Dendritic cell treated with granulocyte-macrophage colony-stimulating factor and Interleukin-4, amounts not matched to agents 40 ng/mL and 50 ng/mL, for 4 days (primary cell): ENCODE measurements around the gene YEATS4.

Experiments
- H3K27ac Mint-ChIP-seq: one replicate; pipeline ENCODE4 v1.8.0; 2022; ENCODE audit warnings: mild to moderate bottlenecking, mixed read lengths
- H3K27me3 Mint-ChIP-seq: one replicate; pipeline ENCODE4 v1.8.0; 2022; ENCODE audit warnings: mild to moderate bottlenecking, mixed read lengths
- H3K36me3 Mint-ChIP-seq: one replicate; pipeline ENCODE4 v1.8.0; 2022; ENCODE audit warnings: low read depth, mixed read lengths
- H3K4me1 Mint-ChIP-seq: one replicate; pipeline ENCODE4 v1.8.0; 2022; ENCODE audit warnings: low read depth, mixed read lengths
- H3K4me3 Mint-ChIP-seq: one replicate; pipeline ENCODE4 v1.8.0; 2022; ENCODE audit warnings: mild to moderate bottlenecking, moderate library complexity, mixed read lengths
- H3K9me3 Mint-ChIP-seq: one replicate; pipeline ENCODE4 v1.8.0; 2022; ENCODE audit warnings: mixed read lengths
- intact Hi-C: fragments of 100-400 bp; cut with micrococcal nuclease; formaldehyde crosslinking; loops from one replicate; pipeline ENCODE4 v1.15.0; 2022

YEATS4 gene

DNA sequence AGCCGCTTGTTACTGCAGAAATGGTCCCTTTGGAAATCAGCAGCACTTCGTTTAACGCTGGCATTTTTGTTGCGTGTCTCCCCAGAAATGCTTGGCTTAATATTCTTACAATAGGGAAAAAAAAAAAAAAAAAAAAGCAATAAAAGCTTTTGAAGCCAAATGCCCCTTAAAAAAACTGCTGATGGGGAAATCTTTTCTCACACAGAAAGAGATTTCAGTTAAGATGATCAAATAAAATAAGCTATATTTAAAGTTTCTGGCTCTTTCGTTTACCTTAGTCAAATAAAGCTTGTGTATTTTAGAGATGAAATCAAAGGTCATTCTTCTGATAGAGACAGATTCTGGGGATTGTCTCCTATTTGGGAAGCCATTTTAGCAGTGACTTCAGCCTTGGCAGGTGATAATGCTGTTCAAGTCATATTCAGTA lies 58.2 kb downstream of the YEATS4 start:
- intact Hi-C loops, result loop anchor here (10.0 kb wide), 1 partner anchor 147 kb away; no protein-coding TSS in a partner anchor
- Mint-ChIP-seq H3K4me3 (no peak overlapping the region), H3K9me3 (no peaks in the 10 kb centered on the region), H3K36me3 (no peaks in the 10 kb centered on the region), H3K27ac (no peak overlapping the region), H3K27me3 (no peaks in the 10 kb centered on the region), H3K4me1 (no peaks in the 10 kb centered on the region)

DNA sequence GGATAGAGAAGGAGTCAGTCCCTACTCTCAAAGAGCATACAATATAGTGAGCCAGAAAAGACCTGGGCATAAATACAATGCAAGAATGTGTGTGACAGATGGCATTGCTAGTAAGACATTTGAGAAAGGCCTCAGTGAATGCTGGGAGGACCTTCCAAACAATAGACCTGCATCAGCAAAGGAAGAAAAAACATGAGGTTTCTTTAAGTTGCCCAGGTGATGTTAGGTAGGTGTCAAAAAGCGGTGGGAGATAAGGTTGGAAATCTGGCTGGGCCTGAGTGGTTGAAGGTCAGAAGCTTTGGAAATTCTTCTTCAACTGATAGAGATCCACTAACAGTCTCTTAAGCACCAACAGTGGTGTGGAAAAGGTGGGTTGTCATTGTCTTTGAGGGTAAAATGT lies 60.2 kb downstream of the YEATS4 start:
- Mint-ChIP-seq H3K4me1 (no peaks in the 10 kb centered on the region), H3K27me3 (no peaks in the 10 kb centered on the region), H3K36me3 (no peaks in the 10 kb centered on the region), H3K4me3 (no peak overlapping the region), H3K27ac (no peak overlapping the region), H3K9me3 (no peaks in the 10 kb centered on the region)
- intact Hi-C loops, result loop anchor here (10.0 kb wide), 1 partner anchor 145 kb away; no protein-coding TSS in a partner anchor

DNA sequence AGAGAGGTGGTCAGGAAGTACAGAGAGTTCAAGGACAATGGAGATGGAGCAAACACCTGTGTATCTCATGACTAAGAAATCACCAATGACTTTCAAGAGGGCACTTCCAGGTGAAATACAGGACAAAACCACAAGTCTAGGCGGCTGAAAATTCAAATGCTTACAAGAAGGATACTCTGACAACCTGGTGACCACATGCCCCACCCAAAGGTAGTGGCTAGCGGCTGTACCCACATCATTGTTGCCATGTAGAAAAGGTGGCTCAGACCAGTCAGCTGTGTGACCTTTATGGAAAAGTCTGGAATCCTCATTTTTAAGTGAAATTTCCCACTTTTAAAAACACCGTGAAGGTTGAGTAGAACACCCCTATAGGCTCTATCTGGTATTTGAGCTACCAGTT lies 62.0 kb downstream of the YEATS4 start:
- no peak overlapping the region for H3K27ac Mint-ChIP-seq
- no peaks in the 10 kb centered on the region for H3K27me3 Mint-ChIP-seq
- no peaks in the 10 kb centered on the region for H3K4me1 Mint-ChIP-seq
- no peaks in the 10 kb centered on the region for H3K36me3 Mint-ChIP-seq
- no peaks in the 10 kb centered on the region for H3K9me3 Mint-ChIP-seq
- intact Hi-C loops, result no loop called here
- H3K4me3 Mint-ChIP-seq, result no peak overlapping the region

DNA sequence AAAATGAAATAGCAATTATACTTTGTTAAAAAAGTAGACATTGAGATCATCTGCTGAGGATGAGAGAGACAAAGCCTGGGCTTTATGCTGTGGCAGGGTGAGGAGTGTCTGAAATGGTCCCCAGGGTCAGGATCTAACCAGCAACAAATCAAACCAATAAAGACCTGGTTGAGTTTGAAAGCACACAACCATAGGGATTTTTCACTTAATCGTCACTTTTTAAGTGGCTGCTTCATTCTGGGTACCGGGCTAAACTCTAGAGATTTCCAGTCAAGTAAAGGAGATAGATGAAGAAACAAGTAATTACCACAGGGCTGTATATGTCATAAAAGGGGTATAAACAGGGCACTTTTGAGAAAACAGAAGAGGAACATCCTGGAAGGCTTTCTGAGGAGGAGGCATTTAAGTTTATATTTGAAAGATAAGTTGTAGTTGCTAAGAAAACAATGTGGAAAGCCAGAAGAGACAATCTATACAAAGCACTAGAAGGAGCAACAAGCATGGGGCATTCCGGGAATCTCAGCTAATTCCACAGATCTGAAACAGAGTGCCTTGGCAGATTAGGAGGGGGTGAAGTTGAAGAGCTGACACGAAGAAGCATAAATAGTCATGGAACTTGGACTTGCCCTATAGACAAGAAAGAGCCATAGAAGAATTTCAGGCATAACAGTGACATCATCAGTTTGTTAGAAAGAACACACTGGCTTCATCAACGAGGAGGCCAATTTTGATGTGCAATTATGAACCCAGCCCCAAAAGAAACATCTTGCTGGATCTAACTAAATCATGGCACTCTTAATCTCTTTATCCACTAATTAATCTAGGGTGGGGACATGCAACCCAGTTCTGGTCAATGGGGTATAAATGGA lies 63.7 kb downstream of the YEATS4 start:
- no peak overlapping the region for H3K4me3 Mint-ChIP-seq
- intact Hi-C loops, result no loop called here
- no peaks in the 10 kb centered on the region for H3K36me3 Mint-ChIP-seq
- H3K4me1 Mint-ChIP-seq, result no peaks in the 10 kb centered on the region
- no peak overlapping the region for H3K27ac Mint-ChIP-seq
- H3K27me3 Mint-ChIP-seq, result no peaks in the 10 kb centered on the region
- H3K9me3 Mint-ChIP-seq, result no peaks in the 10 kb centered on the region

DNA sequence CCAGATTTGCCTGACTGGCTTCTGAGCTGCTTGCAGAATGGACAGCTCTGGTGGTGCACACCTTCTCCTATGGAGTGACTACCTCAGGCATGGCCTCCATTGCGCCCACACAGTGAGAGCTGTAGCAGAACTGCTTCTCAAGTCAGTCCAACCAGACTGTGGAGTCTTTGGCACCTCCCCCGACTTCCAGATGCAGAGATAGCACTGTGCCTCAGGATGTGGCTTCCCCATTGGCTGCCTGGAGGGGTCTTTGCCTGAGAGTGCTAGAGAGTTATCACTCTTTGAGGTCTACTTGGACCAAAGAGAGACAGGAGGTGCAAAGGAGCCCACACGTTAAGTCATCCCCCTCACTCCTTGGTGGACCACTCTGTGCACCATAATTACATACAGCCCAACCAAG lies 65.9 kb downstream of the YEATS4 start:
- Mint-ChIP-seq H3K9me3 (no peaks in the 10 kb centered on the region), H3K27ac (no peak overlapping the region), H3K4me1 (no peaks in the 10 kb centered on the region), H3K36me3 (no peaks in the 10 kb centered on the region), H3K4me3 (no peak overlapping the region), H3K27me3 (no peaks in the 10 kb centered on the region)
- intact Hi-C loops, result no loop called here

DNA sequence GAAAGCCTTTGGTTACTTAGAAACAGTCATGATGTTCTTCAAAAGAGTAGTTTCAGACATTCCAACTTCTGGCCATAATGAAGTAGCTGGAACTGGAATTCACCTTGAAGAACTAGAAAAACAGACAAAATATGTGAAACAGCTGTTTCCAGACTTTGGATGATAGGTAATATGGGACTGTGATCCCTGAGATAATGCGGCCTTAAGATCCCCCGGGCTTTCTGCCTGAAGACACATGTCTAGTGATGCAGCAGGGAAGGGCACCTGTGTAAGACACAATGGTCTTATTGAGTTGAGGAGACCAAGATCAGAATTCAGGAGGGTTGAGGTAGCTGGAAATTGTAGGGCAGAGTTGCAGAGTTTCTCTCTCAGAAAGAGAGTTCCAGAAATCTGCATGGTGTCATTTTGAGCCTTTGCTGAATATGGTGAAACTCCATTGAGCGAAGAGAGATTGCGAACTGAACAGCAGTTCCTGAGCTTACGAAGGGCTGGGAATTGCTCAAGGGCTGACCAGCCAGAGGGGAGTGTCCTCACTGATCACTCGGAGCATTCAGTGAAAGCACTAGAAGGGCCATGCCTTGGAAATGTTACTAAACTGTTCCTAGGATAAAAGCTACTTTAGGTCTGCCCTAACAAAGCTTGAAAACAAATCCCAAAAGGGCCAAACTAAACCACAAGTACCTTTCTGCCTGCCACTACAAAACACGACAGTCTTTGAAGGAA lies 69.0 kb downstream of the YEATS4 start:
- intact Hi-C loops, result no loop called here
- Mint-ChIP-seq H3K4me1 (no peaks in the 10 kb centered on the region), H3K4me3 (no peak overlapping the region), H3K27me3 (no peaks in the 10 kb centered on the region), H3K9me3 (no peaks in the 10 kb centered on the region), H3K36me3 (no peaks in the 10 kb centered on the region), H3K27ac (no peak overlapping the region)

DNA sequence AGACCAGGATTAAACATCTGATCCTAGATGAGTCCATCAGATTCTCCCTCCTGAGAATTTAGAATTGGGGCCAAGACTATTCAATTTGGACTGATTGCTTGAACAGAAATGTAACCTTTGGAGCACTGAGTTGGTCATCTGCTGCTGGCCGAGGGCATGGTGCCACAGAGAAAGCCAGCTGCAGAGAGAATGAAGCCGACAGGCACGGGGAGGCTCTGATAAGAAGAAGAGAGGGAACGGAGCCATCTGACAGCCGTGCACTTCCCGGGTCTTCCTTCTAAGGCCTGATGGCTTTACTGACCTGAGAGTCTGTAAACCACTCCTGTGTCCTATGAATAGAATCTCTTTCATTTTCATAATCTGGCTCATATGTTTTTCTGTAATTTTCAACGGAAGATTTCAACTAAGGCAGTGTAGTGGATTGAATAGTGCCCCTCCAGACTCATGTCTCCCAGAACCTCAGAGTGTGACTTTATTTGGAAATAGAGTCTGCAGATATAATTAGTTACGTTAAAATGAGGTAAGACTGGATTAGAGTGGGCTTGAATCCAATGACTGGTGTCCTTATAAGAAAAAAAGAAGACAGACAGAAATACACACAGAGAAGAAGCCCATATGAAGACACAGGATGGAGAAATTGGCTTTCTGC lies 71.5 kb downstream of the YEATS4 start:
- intact Hi-C loops, result no loop called here
- Mint-ChIP-seq H3K27ac (no peak overlapping the region), H3K36me3 (no peaks in the 10 kb centered on the region), H3K4me1 (no peaks in the 10 kb centered on the region), H3K4me3 (no peak overlapping the region), H3K27me3 (no peaks in the 10 kb centered on the region), H3K9me3 (no peaks in the 10 kb centered on the region)

DNA sequence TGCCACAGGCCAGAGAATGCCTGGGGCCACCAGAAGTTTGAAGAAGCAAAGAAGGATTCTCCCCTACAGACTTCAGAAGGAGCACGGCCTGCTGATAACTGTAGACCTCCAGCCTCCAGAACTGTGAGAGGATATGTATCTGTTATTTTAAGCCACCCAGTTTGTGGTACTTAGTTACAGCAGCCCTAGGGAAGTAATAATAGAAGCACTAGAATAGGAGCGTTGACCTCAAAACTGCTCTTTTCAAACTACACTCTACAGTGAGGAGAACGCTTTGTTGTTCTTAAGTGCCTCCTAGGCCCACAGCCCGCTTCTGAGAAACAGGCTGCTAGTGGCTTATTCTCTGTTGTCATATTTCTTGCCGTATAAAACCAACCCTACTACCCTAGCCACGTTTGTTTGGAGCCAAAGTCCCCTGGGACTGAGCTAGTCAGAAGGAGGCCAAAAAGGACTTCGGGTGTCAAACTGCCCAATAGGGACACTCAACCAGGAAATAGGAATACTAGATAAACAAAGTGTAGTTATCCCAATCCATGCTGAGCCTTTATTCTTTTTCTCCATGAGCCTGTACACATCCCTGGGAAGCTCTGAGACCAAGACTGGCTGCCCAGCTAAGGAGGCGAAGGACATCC lies 72.2 kb downstream of the YEATS4 start:
- Mint-ChIP-seq H3K9me3 (no peaks in the 10 kb centered on the region), H3K27ac (no peak overlapping the region), H3K36me3 (no peaks in the 10 kb centered on the region), H3K4me3 (no peak overlapping the region), H3K4me1 (no peaks in the 10 kb centered on the region), H3K27me3 (no peaks in the 10 kb centered on the region)
- intact Hi-C loops, result no loop called here

DNA sequence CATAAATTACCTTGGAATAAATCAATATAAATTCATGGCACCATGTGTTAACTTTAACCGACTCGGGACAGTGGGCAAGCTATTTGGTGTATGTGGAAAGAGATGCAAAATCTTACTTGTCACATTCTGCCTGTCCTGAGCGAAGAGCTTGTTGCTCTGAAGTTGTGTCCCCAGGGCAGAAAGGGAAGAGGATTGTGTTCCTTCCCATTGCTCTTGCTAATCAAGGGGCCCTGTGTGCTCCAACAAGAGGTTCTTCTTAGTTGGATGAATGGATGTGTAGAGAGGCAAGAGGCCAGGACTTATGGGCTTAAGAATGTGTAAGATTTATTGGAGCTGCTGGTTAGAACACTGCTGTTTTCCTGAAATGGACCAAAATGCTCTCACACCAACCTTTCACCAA lies 74.1 kb downstream of the YEATS4 start:
- H3K4me3 Mint-ChIP-seq, result no peak overlapping the region
- no peaks in the 10 kb centered on the region for H3K27me3 Mint-ChIP-seq
- intact Hi-C loops, result no loop called here
- H3K27ac Mint-ChIP-seq, result no peak overlapping the region
- H3K4me1 Mint-ChIP-seq, result no peaks in the 10 kb centered on the region
- H3K36me3 Mint-ChIP-seq, result no peaks in the 10 kb centered on the region
- no peaks in the 10 kb centered on the region for H3K9me3 Mint-ChIP-seq

DNA sequence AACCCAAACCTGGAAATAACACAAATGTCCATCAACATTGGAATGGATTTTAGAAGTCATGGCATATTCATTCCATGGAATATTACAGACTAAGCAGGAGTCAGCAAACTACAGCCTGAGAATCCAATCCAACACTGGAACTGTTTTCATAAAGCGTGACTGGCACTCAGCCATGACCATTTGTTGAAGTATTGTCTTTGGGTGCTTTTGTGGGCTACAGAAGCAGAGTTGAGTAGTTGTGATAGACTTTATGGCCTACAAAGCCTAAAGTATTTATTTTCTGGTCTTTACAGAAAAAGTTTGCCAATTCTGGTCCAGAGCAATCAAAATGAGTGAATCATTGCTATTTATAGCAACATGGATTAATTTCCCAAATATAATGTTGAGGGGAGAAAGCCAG lies 76.1 kb downstream of the YEATS4 start:
- Mint-ChIP-seq H3K27ac (no peak overlapping the region), H3K4me3 (no peak overlapping the region), H3K27me3 (no peaks in the 10 kb centered on the region), H3K9me3 (no peaks in the 10 kb centered on the region), H3K36me3 (no peaks in the 10 kb centered on the region), H3K4me1 (no peaks in the 10 kb centered on the region)
- intact Hi-C loops, result no loop called here

DNA sequence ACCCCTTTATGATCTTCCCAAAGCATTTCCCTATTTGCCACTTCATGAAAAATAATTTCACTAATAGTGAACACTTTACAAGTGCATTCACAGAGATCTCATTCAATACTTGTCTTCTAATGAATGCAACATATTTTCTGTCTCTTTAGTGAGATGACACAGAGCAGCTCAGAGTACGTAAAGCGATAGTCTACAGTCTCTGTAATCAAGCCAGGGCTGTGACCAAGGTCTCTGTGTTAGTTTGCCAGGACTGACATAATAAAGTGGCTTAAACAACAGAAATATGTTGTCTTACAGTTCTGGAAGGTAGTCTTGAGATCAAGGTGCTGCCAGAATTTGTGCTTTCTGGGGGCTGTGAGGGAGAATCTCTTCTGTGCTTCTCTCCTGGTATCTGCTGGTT lies 77.5 kb downstream of the YEATS4 start:
- Mint-ChIP-seq H3K9me3 (no peaks in the 10 kb centered on the region), H3K36me3 (no peaks in the 10 kb centered on the region), H3K4me1 (no peaks in the 10 kb centered on the region), H3K27me3 (no peaks in the 10 kb centered on the region), H3K27ac (no peak overlapping the region), H3K4me3 (no peak overlapping the region)
- intact Hi-C loops, result no loop called here

DNA sequence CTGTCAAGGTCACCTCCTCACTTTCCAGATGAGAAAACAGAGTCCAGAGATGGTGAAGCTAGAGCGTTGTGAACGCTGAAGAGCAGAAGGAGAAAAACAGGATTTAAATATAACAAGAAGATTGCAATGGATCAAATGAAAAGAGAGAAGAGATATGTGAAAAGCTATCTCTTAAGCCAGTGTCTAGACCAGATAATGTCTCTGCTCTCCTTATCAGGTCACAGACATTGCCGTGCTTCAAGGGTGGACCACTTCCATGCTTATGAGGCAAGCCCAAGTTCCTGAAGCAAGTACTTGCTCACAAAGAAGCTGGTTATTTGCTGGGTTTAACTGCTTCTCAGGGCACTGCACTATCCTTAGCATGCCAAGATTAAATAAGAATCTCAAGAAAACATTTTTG lies 79.0 kb downstream of the YEATS4 start:
- no peak overlapping the region for H3K4me3 Mint-ChIP-seq
- intact Hi-C loops, result no loop called here

DNA sequence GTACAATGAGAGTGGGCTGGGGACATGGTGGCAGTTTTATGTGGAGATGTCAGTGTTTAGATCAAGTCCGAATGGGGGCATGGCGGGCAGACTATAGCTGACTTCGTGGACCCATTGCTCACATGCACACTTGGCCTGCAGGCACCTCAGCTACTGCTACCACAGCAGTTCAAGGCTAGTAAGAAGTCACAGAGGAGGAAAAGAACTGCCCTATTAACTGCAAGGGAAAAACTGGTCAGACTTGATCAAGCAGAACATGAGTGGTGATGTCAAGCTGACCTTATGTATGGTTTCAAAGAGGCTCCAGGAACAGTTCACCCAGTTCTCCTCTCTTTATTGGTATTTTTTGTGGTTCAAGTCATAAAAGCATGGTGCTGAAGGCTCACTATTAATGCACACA lies 80.5 kb downstream of the YEATS4 start:
- no peaks in the 10 kb centered on the region for H3K9me3 Mint-ChIP-seq
- H3K4me1 Mint-ChIP-seq, result no peaks in the 10 kb centered on the region
- H3K36me3 Mint-ChIP-seq, result no peaks in the 10 kb centered on the region
- H3K27ac Mint-ChIP-seq, result no peak overlapping the region
- H3K27me3 Mint-ChIP-seq, result no peaks in the 10 kb centered on the region
- intact Hi-C loops, result no loop called here
- H3K4me3 Mint-ChIP-seq, result no peak overlapping the region

More for the DNA sequence above, 79.0 kb downstream of the YEATS4 start:
- Mint-ChIP-seq H3K9me3 (no peaks in the 10 kb centered on the region), H3K4me1 (no peaks in the 10 kb centered on the region), H3K36me3 (no peaks in the 10 kb centered on the region), H3K27ac (no peak overlapping the region), H3K27me3 (no peaks in the 10 kb centered on the region)
